Measurements from ENCODE around the gene NT5C2.

NT5C2 gene

GRCh38 chr10:103042908-103043307 is 150.2 kb downstream of the NT5C2 start:
- H3K36me3 ChIP-seq (replicated peaks), result no peaks in the 10 kb centered on the region
- H3K27ac ChIP-seq, result no peak overlapping the region
- DNase-seq, result no peak
- H3K4me3 ChIP-seq (ENCODE audit: low read depth, low read length), result no peak overlapping the region
- H3K27me3 ChIP-seq (replicated peaks), result no peaks in the 10 kb centered on the region
- peak; percentile 7 for TF ChIP-seq CTCF (IDR thresholded peaks at IDR 0.05; ENCODE audit: low read depth, low read length, missing control alignments)
- in situ Hi-C loops (cut with HindIII; ENCODE audit: low pct_ligation_motif_present, low sequenced_read_pairs), result no loop called here

- DNase-seq, result no peak
- no peaks in the 10 kb centered on the region for H3K36me3 ChIP-seq (replicated peaks)
- H3K27ac ChIP-seq, result no peak overlapping the region
- no peaks in the 10 kb centered on the region for H3K27me3 ChIP-seq (replicated peaks)
- in situ Hi-C loops (cut with HindIII; ENCODE audit: low pct_ligation_motif_present, low sequenced_read_pairs), result no loop called here
- TF ChIP-seq CTCF (IDR thresholded peaks at IDR 0.05; ENCODE audit: low read depth, low read length, missing control alignments), result no peak
- H3K4me3 ChIP-seq (ENCODE audit: low read depth, low read length), result no peak overlapping the region
Observed at GRCh38 chr10:103042129-103042528, 150.9 kb downstream of the NT5C2 start.

- no peak overlapping the region for H3K27ac ChIP-seq
- no peak for DNase-seq
- in situ Hi-C loops (cut with HindIII; ENCODE audit: low pct_ligation_motif_present, low sequenced_read_pairs), result no loop called here
Observed at GRCh38 chr10:103041391-103041790, 151.7 kb downstream of the NT5C2 start.

GRCh38 chr10:103040418-103040817 is 152.7 kb downstream of the NT5C2 start:
- no peak for TF ChIP-seq CTCF (IDR thresholded peaks at IDR 0.05; ENCODE audit: low read depth, low read length, missing control alignments)
- no peaks in the 10 kb centered on the region for H3K36me3 ChIP-seq (replicated peaks)
- in situ Hi-C loops (cut with HindIII; ENCODE audit: low pct_ligation_motif_present, low sequenced_read_pairs), result no loop called here
- peak; percentile 82 for DNase-seq
- H3K4me3 ChIP-seq (ENCODE audit: low read depth, low read length), result no peak overlapping the region
- H3K27ac ChIP-seq, result peak overlapping the region; percentile 23
- no peaks in the 10 kb centered on the region for H3K27me3 ChIP-seq (replicated peaks)

More at GRCh38 chr10:103041391-103041790, 151.7 kb downstream of the NT5C2 start:
- no peak for TF ChIP-seq CTCF (IDR thresholded peaks at IDR 0.05; ENCODE audit: low read depth, low read length, missing control alignments)
- Histone ChIP-seq H3K4me3 (ENCODE audit: low read depth, low read length) (no peak overlapping the region), H3K27me3 (replicated peaks) (no peaks in the 10 kb centered on the region), H3K36me3 (replicated peaks) (no peaks in the 10 kb centered on the region)

- DNase-seq, result no peak
- Histone ChIP-seq H3K27me3 (replicated peaks) (no peaks in the 10 kb centered on the region), H3K27ac (no peak overlapping the region), H3K36me3 (replicated peaks) (no peaks in the 10 kb centered on the region), H3K4me3 (ENCODE audit: low read depth, low read length) (no peak overlapping the region)
- in situ Hi-C loops (cut with HindIII; ENCODE audit: low pct_ligation_motif_present, low sequenced_read_pairs), result no loop called here
- no peak for TF ChIP-seq CTCF (IDR thresholded peaks at IDR 0.05; ENCODE audit: low read depth, low read length, missing control alignments)
Observed at GRCh38 chr10:103038570-103038969, 154.5 kb downstream of the NT5C2 start.
